ENCODE measurements around the gene DLG1. TPM values are rescaled to one million over a fixed set of nuclear protein-coding genes. Genes with fewer than 3 reads are reported as not detected.

The DLG1 gene
- total and polyA plus RNA-seq, 2 of the 4 experiments (the other 2 are of a cell fraction): 21.2 to 57.7 TPM

DNA sequence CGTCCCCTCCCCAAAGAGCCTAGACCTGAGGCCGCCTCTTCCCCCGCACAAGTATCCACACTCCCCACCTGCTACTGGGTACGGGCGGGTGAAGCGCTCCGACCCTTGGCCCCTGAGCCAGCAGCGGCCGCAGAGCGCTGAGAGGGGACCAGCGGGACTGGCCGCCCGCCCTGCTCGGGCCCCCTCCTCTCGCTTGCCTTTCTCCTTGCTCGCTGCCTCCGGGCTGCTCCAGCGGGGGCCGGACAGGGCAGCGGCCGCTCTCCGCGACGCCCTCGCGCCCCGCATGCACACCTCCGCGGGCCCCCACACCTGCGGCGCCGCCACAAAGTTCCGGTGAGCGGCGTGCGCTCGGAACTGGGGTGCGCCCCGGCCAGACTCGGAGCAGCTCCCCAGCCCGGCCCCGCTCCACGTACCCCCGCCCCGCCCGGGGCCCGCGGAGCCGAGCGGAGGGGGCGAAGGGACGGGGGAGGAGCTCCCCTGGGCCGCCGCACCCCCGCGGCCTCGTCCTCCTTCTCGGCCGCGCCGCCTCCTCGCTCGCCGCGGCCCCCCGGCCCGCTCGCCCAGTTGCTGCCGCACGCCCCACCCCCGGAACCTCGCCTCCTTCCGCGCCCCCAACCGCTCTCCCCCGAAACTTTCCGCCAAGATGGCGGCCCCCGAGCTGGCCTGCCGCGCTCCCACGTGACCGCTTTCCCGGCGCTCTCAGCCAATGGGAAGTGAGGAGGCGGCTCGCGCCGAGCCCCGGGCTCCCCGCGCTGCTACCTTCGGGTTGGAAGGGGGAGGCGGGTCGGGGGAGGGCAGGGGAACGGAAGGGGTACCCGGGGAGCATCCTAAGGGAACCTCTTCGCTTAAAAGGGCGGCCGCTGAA, 704 bp downstream of the DLG1 start:
- in situ Hi-C loops (cut with MboI; ENCODE audit: low sequenced_read_pairs): loop anchor here (5.0 kb wide), 1 partner anchor 100 kb away; no protein-coding TSS in a partner anchor
- Histone ChIP-seq H2AFZ (replicated peaks; ENCODE audit: low read length, poor library complexity) (peak overlapping the region; percentile 99), H2BK120ac (ENCODE audit: low read depth, low read length) (peak overlapping the region; percentile 79; the same call in 1 of the 2 replicates), H3K4me3 (ENCODE audit: insufficient read depth, low read depth, low read length) (peak overlapping the region; percentile 98), H3K4ac (ENCODE audit: low read depth, low read length) (peak overlapping the region; percentile 85), H4K91ac (ENCODE audit: insufficient read depth, low read depth, low read length) (peak overlapping the region; percentile 94), H3K27ac (ENCODE audit: insufficient read depth, low read length) (peak overlapping the region; percentile 68), H2AK9ac (replicated peaks; ENCODE audit: low read depth, low read length, poor library complexity) (peak overlapping the region; percentile 99), H3K9me3 (ENCODE audit: control insufficient read depth, insufficient read depth, low read length) (no peaks in the 10 kb centered on the region), H3K27me3 (ENCODE audit: control insufficient read depth, insufficient read depth, low read length) (no peaks in the 10 kb centered on the region), H3K56ac (ENCODE audit: extremely low read depth, insufficient read depth, low read length) (peak overlapping the region; percentile 71), H3K79me1 (ENCODE audit: low read depth in 1 of 2, low read length in 2 of 2) (peaks cover 13 to 28% of the 10 kb centered on the region in 2 experiments), H3K9ac (ENCODE audit: low read depth, low read length) (peak overlapping the region; percentile 95), H2AK5ac (ENCODE audit: low read depth, low read length) (peak overlapping the region; percentile 24; the same call in 1 of the 2 replicates), H2BK20ac (ENCODE audit: low read depth, low read length) (no peak overlapping the region), H2BK15ac (ENCODE audit: low read depth, low read length) (peak overlapping the region; percentile 79; the same call in 1 of the 3 replicates), H3K23ac (ENCODE audit: low read depth, low read length) (peak overlapping the region; percentile 98), H3K9me1 (ENCODE audit: insufficient read depth, low read length) (peaks cover 5% of the 10 kb centered on the region; the same call in 1 of the 2 replicates), H4K8ac (ENCODE audit: low read depth in 2 of 2, low read length in 2 of 2) (peak overlapping the region; percentile 89 to 91), H3K4me1 (ENCODE audit: control insufficient read depth, insufficient read depth, low read length) (peaks cover 9% of the 10 kb centered on the region), H3K4me2 (ENCODE audit: low read depth, low read length) (peak overlapping the region; percentile 88), H4K5ac (ENCODE audit: low read depth, low read length) (peak overlapping the region; percentile 94), H2BK5ac (ENCODE audit: low read depth, low read length, poor library complexity, severe bottlenecking) (peak overlapping the region; percentile 89), H3K18ac (ENCODE audit: low read depth, low read length) (peak overlapping the region; percentile 78), H3K14ac (replicated peaks; ENCODE audit: low read depth, low read length) (peak overlapping the region; percentile 91), H4K20me1 (ENCODE audit: insufficient read depth, low read length) (peaks cover 9% of the 10 kb centered on the region; the same call in 1 of the 2 replicates), H3K36me3 (ENCODE audit: control insufficient read depth, insufficient read depth, low read length) (peaks cover 4% of the 10 kb centered on the region)
- ChIA-PET POLR2A (ENCODE audit: unreplicated experiment) (interaction anchor here (0.6 to 0.7 kb wide), 5 partner anchors 20 to 317 kb away, joined by 3 to 12 read pairs (median 5); no protein-coding TSS in a partner anchor), CTCF (interaction anchor here (0.5 kb wide), 1 partner anchor 548 kb away, joined by 3 read pairs; no protein-coding TSS in a partner anchor)
- ATAC-seq (ENCODE audit: low read depth) (peak; percentile 87), DNase-seq (peak; percentile 82)
- WGBS, 2 experiments (ENCODE audit: extremely low coverage in 2 of 2, insufficient read length in 1 of 2): 7% methylated on average over 3 of the region's 100 CpGs; no CpG with 5 or more reads in 1 of the 2 experiments
- BruUV-seq (replicated peaks): no TSS peak
- dilution Hi-C loops (cut with HindIII; ENCODE audit: low sequenced_read_pairs, unreplicated experiment): no loop called here
- intact Hi-C loops (cut with micrococcal nuclease): loop anchor here (2.0 to 5.0 kb wide), 2 partner anchors 170 to 213 kb away; no protein-coding TSS in a partner anchor
- TF ChIP-seq, protein P1, sequence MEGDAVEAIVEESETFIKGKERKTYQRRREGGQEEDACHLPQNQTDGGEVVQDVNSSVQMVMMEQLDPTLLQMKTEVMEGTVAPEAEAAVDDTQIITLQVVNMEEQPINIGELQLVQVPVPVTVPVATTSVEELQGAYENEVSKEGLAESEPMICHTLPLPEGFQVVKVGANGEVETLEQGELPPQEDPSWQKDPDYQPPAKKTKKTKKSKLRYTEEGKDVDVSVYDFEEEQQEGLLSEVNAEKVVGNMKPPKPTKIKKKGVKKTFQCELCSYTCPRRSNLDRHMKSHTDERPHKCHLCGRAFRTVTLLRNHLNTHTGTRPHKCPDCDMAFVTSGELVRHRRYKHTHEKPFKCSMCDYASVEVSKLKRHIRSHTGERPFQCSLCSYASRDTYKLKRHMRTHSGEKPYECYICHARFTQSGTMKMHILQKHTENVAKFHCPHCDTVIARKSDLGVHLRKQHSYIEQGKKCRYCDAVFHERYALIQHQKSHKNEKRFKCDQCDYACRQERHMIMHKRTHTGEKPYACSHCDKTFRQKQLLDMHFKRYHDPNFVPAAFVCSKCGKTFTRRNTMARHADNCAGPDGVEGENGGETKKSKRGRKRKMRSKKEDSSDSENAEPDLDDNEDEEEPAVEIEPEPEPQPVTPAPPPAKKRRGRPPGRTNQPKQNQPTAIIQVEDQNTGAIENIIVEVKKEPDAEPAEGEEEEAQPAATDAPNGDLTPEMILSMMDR (conservative IDR thresholded peaks at IDR 0.05; ENCODE audit: low read depth, low read length): no peak
- TF ChIP-seq MAFK (IDR thresholded peaks at IDR 0.05; ENCODE audit: low read depth, low read length) (no peak), RFX5 (IDR thresholded peaks at IDR 0.05; ENCODE audit: low read depth, low read length) (no peak), CEBPB (IDR thresholded peaks at IDR 0.05; ENCODE audit: low read depth, low read length) (no peak), MAZ (IDR thresholded peaks at IDR 0.05; ENCODE audit: borderline replicate concordance, low read depth, low read length) (peak; percentile 74; the same call in 1 of the 2 replicates), NFE2L2 (IDR thresholded peaks at IDR 0.05; ENCODE audit: low read depth, low read length) (no peak), CHD1 (IDR thresholded peaks at IDR 0.05; ENCODE audit: low read depth, low read length) (no peak), SMC3 (IDR thresholded peaks at IDR 0.05; ENCODE audit: low read depth, low read length) (no peak), BHLHE40 (IDR thresholded peaks at IDR 0.05; ENCODE audit: low read depth, low read length) (no peak), RCOR1 (IDR thresholded peaks at IDR 0.05; ENCODE audit: insufficient replicate concordance, low read length) (no peak), FOS (IDR thresholded peaks at IDR 0.05; ENCODE audit: low read depth, low read length) (no peak), POLR2A (IDR thresholded peaks at IDR 0.05; ENCODE audit: low read depth, low read length) (peak; percentile 30), RAD21 (IDR thresholded peaks at IDR 0.05; ENCODE audit: low read length) (no peak; the same call in 1 of the 2 replicates)
- TF ChIP-seq, protein P2, sequence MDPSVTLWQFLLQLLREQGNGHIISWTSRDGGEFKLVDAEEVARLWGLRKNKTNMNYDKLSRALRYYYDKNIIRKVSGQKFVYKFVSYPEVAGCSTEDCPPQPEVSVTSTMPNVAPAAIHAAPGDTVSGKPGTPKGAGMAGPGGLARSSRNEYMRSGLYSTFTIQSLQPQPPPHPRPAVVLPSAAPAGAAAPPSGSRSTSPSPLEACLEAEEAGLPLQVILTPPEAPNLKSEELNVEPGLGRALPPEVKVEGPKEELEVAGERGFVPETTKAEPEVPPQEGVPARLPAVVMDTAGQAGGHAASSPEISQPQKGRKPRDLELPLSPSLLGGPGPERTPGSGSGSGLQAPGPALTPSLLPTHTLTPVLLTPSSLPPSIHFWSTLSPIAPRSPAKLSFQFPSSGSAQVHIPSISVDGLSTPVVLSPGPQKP (IDR thresholded peaks at IDR 0.05; ENCODE audit: borderline replicate concordance, low read depth, low read length): no peak

Measured in IMR-90 (cell line).